Duodenal mucosa (tissue), 2 donors: ENCODE results near the gene EIF4EBP2.

Experiments used
- H3K27ac ChIP-seq: one replicate; pipeline ENCODE4 v1.7.0; 2013; ENCODE audit warnings: low read depth, low read length
- H3K27me3 ChIP-seq, 2 donors: one replicate each; pipeline ENCODE4 v1.7.0; 2013; ENCODE audit warnings: low read length in 2 of 2, control low read depth in 1 of 2; ENCODE audit not compliant: insufficient read depth in 2 of 2, control insufficient read depth in 1 of 2
- H3K36me3 ChIP-seq, 2 donors: one replicate each; pipeline ENCODE4 v1.7.0; 2013; ENCODE audit warnings: low read length in 2 of 2, control low read depth in 1 of 2; ENCODE audit not compliant: insufficient read depth in 2 of 2, control insufficient read depth in 1 of 2
- H3K4me1 ChIP-seq, 2 donors: one replicate each; pipeline ENCODE4 v1.7.0; 2013; ENCODE audit warnings: low read length in 2 of 2, control low read depth in 1 of 2; ENCODE audit not compliant: insufficient read depth in 2 of 2, control insufficient read depth in 1 of 2
- H3K4me3 ChIP-seq, 2 donors: one replicate each; pipeline ENCODE4 v1.7.0; 2013; ENCODE audit warnings: low read length in 2 of 2, low read depth in 1 of 2
- H3K9ac ChIP-seq, 2 donors: one replicate each; pipeline ENCODE4 v1.7.0; 2013; ENCODE audit warnings: low read length in 2 of 2, low read depth in 1 of 2
- H3K9me3 ChIP-seq, 2 donors: one replicate each; pipeline ENCODE4 v1.7.0; 2013; ENCODE audit warnings: low read length in 2 of 2, control low read depth in 1 of 2; ENCODE audit not compliant: control insufficient read depth in 1 of 2

Gene EIF4EBP2

GRCh38 chr10:70441895-70442309, 38.0 kb downstream of the EIF4EBP2 start:
- Histone ChIP-seq H3K9ac (no peak overlapping the region), H3K27me3 (peaks cover 37 to 42% of the 10 kb centered on the region in 2 donors)

GRCh38 chr10:70442332-70442988, 38.5 kb downstream of the EIF4EBP2 start:
- Histone ChIP-seq H3K36me3 (no peaks in the 10 kb centered on the region), H3K27me3 (peaks cover 37 to 42% of the 10 kb centered on the region in 2 donors), H3K27ac (no peak overlapping the region), H3K4me3 (no peak overlapping the region), H3K9ac (no peak overlapping the region), H3K9me3 (no peaks in the 10 kb centered on the region), H3K4me1 (peaks cover 0 to 12% of the 10 kb centered on the region in 2 donors)

More at GRCh38 chr10:70441895-70442309, 38.0 kb downstream of the EIF4EBP2 start:
- Histone ChIP-seq H3K9me3 (no peaks in the 10 kb centered on the region), H3K4me3 (no peak overlapping the region), H3K36me3 (no peaks in the 10 kb centered on the region), H3K4me1 (peaks cover 0 to 12% of the 10 kb centered on the region in 2 donors), H3K27ac (no peak overlapping the region)

GRCh38 chr10:70444744-70445143, 40.8 kb downstream of the EIF4EBP2 start:
- Histone ChIP-seq H3K36me3 (no peaks in the 10 kb centered on the region), H3K4me1 (peaks cover 0 to 12% of the 10 kb centered on the region in 2 donors), H3K4me3 (no peak overlapping the region), H3K9me3 (no peaks in the 10 kb centered on the region), H3K27ac (no peak overlapping the region), H3K9ac (no peak overlapping the region), H3K27me3 (peaks cover 32 to 33% of the 10 kb centered on the region in 2 donors)

DNA sequence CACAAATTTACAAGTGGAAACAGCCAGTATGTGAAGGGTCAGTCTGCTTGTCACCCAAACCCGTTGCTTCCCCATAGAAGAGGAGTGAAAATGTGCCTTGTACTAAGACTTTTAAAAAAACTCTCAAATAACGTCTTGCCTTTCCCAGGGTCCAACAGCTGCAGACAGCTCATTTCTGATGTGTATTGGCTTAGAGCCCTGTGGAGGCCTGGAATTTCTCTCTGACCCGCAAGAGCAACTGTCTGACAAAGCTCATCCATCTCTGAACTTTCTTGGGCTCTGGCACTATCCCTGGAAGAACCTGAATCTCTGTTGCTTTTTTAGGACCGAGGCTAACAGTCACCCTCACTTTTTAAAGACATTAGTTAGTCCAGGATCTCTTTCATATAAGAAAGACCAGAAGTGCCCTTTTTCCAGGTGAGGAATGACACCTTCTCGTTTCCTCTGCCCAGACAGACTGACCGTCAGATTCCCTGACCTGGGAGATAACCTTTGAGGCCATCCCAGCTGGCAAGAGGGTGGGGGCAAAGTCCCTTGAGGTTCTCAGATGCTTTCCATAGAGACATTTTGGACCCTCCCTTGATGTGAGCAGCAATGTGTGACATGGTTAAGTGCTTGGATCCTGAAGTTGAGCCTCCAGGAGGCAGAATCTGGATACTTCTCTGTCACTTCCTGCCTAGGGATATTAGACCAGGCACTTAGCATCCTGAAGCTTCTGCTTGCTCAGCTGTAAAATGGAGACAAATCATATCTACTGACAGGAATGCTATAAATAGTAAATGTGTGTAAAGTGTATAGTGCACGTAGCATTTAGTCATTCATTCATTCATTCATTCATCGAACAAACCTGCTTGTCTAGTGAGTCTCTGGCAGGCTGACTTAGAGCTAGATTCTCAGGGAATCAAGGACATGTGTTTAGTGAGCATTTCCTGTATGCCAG, 42.0 kb downstream of the EIF4EBP2 start:
- H3K9me3 ChIP-seq, result no peaks in the 10 kb centered on the region
- H3K36me3 ChIP-seq, result no peaks in the 10 kb centered on the region
- no peak overlapping the region for H3K27ac ChIP-seq
- H3K4me3 ChIP-seq, result no peak overlapping the region
- peaks cover 22% of the 10 kb centered on the region in 2 donors for H3K27me3 ChIP-seq
- no peak overlapping the region for H3K9ac ChIP-seq
- peaks cover 0 to 5% of the 10 kb centered on the region in 2 donors for H3K4me1 ChIP-seq

DNA sequence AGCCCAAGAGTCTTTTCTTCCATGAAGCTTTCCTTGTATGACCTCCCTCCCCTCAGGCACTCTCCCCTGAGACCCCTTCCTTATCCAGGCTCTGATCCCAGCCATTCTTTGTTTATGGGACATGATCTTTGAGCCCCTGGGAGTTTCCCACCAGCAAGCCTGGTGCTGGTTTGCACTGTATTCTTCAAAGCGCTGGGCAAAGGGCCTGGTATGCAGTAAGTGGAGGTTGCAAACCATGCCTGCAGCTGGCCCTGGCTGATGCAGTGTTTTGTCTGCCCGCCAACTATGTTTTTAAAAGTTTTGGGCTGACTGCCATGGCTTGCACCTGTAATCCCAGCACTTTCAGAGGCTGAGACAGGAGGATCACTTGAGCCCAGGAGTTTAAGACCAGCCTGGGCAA, 44.3 kb downstream of the EIF4EBP2 start:
- H3K4me1 ChIP-seq, result no peaks in the 10 kb centered on the region
- H3K9me3 ChIP-seq, result no peaks in the 10 kb centered on the region
- H3K4me3 ChIP-seq, result no peak overlapping the region
- H3K36me3 ChIP-seq, result no peaks in the 10 kb centered on the region
- H3K9ac ChIP-seq, result no peak overlapping the region
- no peak overlapping the region for H3K27ac ChIP-seq
- peaks cover under 1% of the 10 kb centered on the region in 2 donors for H3K27me3 ChIP-seq

- Histone ChIP-seq H3K9ac (no peak overlapping the region), H3K27me3 (peaks cover 20 to 26% of the 10 kb centered on the region in 2 donors), H3K36me3 (no peaks in the 10 kb centered on the region), H3K27ac (no peak overlapping the region), H3K4me1 (peaks cover 0 to 6% of the 10 kb centered on the region in 2 donors), H3K4me3 (no peak overlapping the region), H3K9me3 (no peaks in the 10 kb centered on the region)
These were observed 51.3 kb downstream of the EIF4EBP2 start for GRCh38 chr10:70455213-70455630.

GRCh38 chr10:70456164-70456563, 52.2 kb downstream of the EIF4EBP2 start:
- Histone ChIP-seq H3K36me3 (no peaks in the 10 kb centered on the region), H3K4me3 (no peak overlapping the region), H3K9me3 (no peaks in the 10 kb centered on the region), H3K9ac (no peak overlapping the region), H3K27me3 (peaks cover 20 to 26% of the 10 kb centered on the region in 2 donors), H3K27ac (no peak overlapping the region), H3K4me1 (peaks cover 0 to 6% of the 10 kb centered on the region in 2 donors)

DNA sequence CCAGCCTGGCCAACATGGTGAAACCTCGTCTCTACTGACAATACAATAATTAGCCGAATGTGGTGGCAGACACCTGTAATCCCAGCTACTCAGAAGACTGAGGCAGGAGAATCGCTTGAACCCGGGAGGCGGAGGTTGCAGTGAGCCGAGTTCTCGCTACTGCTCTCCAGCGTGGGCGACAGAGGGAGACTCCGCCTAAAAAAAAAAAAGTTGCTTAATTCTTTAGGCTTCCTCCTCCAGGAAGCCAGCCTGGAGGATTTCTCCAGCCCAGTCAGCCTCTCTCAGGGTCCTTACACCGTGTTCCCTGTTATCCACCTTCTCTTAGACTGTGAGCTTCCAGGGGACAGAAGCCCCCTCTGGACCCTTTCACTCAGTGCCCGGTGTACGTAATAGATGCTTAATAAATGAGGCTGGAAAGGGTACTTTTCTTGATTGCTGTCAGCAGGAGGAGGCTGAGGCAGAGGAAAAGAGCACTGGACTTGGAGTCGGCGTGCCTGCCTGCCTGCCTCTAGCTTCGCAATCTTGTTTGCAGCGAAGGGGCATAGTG, 53.9 kb downstream of the EIF4EBP2 start:
- H3K9ac ChIP-seq, result no peak overlapping the region
- H3K4me3 ChIP-seq, result no peak overlapping the region
- no peaks in the 10 kb centered on the region for H3K36me3 ChIP-seq
- no peaks in the 10 kb centered on the region for H3K9me3 ChIP-seq
- H3K4me1 ChIP-seq, result peaks cover 0 to 6% of the 10 kb centered on the region in 2 donors
- H3K27ac ChIP-seq, result no peak overlapping the region
- H3K27me3 ChIP-seq, result peaks cover 20 to 26% of the 10 kb centered on the region in 2 donors

- peaks cover 0 to 6% of the 10 kb centered on the region in 2 donors for H3K4me1 ChIP-seq
- H3K27ac ChIP-seq, result no peak overlapping the region
- H3K36me3 ChIP-seq, result no peaks in the 10 kb centered on the region
- peaks cover 20 to 26% of the 10 kb centered on the region in 2 donors for H3K27me3 ChIP-seq
- H3K9ac ChIP-seq, result no peak overlapping the region
- no peaks in the 10 kb centered on the region for H3K9me3 ChIP-seq
- peak overlapping the region in 1 of 2 donors; percentile 3 for H3K4me3 ChIP-seq
These were observed 54.5 kb downstream of the EIF4EBP2 start for GRCh38 chr10:70458329-70459060.
